Measurements from ENCODE around the gene UTP3. TPM values are rescaled to one million over a fixed set of nuclear protein-coding genes. Genes with fewer than 3 reads are reported as not detected.

Gene UTP3
- total RNA-seq, 1 donor from 2014 or later = 38.5 TPM

DNA sequence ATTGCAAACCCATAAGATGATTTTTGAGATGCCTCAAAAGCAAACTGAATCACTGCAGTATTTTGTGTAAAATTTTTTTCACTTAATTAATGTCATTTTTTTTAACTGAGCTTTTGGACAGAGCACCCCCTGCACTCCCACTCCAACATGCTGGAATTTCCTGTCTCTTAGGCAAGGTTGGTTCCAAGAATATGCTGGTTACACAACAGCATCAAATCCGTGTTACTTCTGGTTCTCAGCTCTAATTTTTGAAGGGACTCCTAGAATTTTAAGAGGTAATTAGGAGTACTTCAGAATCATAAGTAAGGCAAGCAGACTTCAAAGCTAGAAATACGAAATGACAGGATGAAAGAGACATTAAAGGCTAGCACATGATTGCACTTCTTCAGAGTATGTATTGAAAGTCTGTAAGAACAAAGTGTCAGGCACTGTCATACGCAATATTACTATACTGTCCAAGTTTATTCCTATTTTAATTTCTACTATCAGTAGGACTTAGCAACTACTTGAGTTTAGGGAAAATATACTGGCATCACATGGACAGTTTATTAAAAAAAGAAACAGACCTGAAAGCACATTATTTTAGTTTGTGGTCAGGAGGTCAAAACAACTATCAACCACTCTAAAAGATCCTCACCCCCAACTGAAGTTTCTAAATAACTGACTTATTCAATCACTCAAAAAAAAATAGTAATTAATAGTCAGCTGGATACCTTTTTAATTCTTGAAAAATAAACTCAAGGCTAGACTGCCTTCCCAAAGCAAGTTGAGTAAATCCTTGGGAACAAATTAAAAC is 20.4 kb upstream of the UTP3 start:
- Mint-ChIP-seq H3K9me3 (no peaks in the 10 kb centered on the region), H3K4me1 (peaks cover 58% of the 10 kb centered on the region), H3K27me3 (no peaks in the 10 kb centered on the region), H3K4me3 (no peak overlapping the region), H3K36me3 (ENCODE audit: low read depth) (no peaks in the 10 kb centered on the region), H3K27ac (peak overlapping the region; percentile 37)
- ChIA-PET POLR2A (interaction anchor here (0.7 to 1.3 kb wide), 4 partner anchors 9 to 35 kb away, joined by 3 to 4 read pairs (median 4); no protein-coding TSS in a partner anchor), CTCF (no interaction called here)
- no peak for ATAC-seq (ENCODE audit: low read depth)
- intact Hi-C loops (cut with micrococcal nuclease) = no loop called here
- TF ChIP-seq CTCF (IDR thresholded peaks at IDR 0.05) = no peak
- DNase-seq = no peak

GRCh38 chr4:70670332-70671014 is 17.9 kb upstream of the UTP3 start:
- Mint-ChIP-seq H3K9me3 (no peaks in the 10 kb centered on the region), H3K27ac (no peak overlapping the region), H3K4me3 (no peak overlapping the region), H3K27me3 (no peaks in the 10 kb centered on the region), H3K36me3 (ENCODE audit: low read depth) (no peaks in the 10 kb centered on the region), H3K4me1 (peaks cover 63% of the 10 kb centered on the region)
- TF ChIP-seq CTCF (IDR thresholded peaks at IDR 0.05) = no peak
- DNase-seq (no peak), ATAC-seq (ENCODE audit: low read depth) (no peak)
- intact Hi-C loops (cut with micrococcal nuclease) = no loop called here
- ChIA-PET POLR2A (interaction anchor here (0.9 to 1.1 kb wide), 5 partner anchors 17 to 35 kb away, joined by 3 to 4 read pairs (median 4); partner anchors contain the start of gene UTP3), CTCF (no interaction called here)

GRCh38 chr4:70671091-70671490 is 17.2 kb upstream of the UTP3 start:
- Mint-ChIP-seq H3K36me3 (ENCODE audit: low read depth) (no peaks in the 10 kb centered on the region), H3K27ac (no peak overlapping the region), H3K9me3 (no peaks in the 10 kb centered on the region), H3K4me1 (peaks cover 64% of the 10 kb centered on the region), H3K27me3 (no peaks in the 10 kb centered on the region), H3K4me3 (no peak overlapping the region)
- POLR2A ChIA-PET = interaction anchor here (1.0 to 1.6 kb wide), 3 partner anchors 16 to 34 kb away, joined by 3 to 4 read pairs (median 4); partner anchors contain the start of gene UTP3
- no peak for DNase-seq
- intact Hi-C loops (cut with micrococcal nuclease) = no loop called here
- CTCF ChIA-PET = no interaction called here
- TF ChIP-seq CTCF (IDR thresholded peaks at IDR 0.05) = no peak
- ATAC-seq (ENCODE audit: low read depth) = no peak

DNA sequence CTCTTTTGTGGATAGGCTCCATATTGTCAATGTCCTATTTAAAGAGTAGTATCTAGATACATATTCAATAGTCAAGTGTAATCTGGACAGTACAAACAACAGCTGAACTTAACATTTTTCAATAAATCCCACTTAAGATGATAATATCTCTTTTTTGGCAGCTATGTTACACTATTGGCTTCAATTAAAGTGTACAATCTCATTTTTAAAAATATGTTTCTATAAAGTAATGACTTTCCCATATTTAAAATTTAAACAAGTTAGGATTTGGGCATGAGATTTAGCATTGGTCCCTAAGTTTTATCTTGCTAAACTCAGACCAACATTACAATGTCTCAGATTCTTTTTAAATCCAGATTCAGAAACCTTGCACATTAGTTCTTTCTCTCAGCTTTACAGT is 14.1 kb upstream of the UTP3 start:
- CTCF ChIA-PET = no interaction called here

More for the DNA sequence above, 14.1 kb upstream of the UTP3 start:
- H3K36me3 Mint-ChIP-seq (ENCODE audit: low read depth) = no peaks in the 10 kb centered on the region
- TF ChIP-seq CTCF (IDR thresholded peaks at IDR 0.05) = no peak
- H3K4me1 Mint-ChIP-seq = peaks cover 65% of the 10 kb centered on the region
- H3K4me3 Mint-ChIP-seq = no peak overlapping the region
- ATAC-seq (ENCODE audit: low read depth) (no peak), DNase-seq (no peak)
- H3K27ac Mint-ChIP-seq = no peak overlapping the region
- intact Hi-C loops (cut with micrococcal nuclease) = no loop called here
- no peaks in the 10 kb centered on the region for H3K9me3 Mint-ChIP-seq
- no peaks in the 10 kb centered on the region for H3K27me3 Mint-ChIP-seq
- POLR2A ChIA-PET = no interaction called here

Data from activated B cell treated with CpG ODN at 0.5 μM for 24 hours (primary cell).